NCI-H69 (cell line): Measurements from ENCODE around the gene SLC7A6OS.

Source experiments
- DNase-seq: peaks from one replicate; lab custom pipeline; 2025; lab: John Stamatoyannopoulos, UW

Gene SLC7A6OS

DNA sequence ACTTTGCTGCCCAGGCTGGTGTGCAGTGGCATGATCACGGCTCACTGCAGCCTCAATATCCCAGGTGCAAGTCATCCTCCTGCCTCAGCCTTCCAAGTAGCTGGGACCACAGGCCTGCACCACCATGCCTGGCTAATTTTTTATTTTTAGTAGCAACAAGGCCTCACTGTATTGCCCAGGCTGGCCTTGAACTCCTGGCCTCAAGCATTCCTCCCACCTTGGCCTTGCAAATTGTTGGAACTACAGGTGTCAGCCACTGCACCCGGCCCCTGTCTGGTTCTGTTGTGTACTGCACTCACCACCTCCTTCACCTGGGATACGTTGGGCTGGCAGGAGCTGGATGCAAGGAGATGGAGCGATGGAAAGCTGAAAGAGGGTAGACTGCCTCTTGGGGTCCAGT is 57.0 kb downstream of the SLC7A6OS start:
- no peak for DNase-seq

DNA sequence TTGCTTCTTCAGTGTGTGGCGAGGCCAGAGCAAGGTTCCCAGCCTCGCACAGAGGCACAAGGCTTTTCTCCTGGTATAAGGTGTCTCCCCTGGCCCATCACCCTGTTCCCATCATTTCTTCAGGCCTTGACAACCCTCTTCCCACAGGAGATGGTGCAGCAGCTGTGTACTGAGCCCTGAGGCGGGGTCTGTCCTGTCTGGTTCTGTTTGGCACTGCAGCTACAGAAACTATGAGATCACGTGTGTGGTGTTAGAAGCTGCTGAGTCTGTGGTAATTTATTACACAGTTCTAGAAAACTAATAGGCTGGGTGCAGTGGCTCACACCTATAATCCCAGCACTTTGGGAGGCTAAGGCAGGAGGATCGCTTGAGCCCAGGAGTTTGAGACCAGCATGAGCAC is 58.4 kb downstream of the SLC7A6OS start:
- DNase-seq = no peak

DNA sequence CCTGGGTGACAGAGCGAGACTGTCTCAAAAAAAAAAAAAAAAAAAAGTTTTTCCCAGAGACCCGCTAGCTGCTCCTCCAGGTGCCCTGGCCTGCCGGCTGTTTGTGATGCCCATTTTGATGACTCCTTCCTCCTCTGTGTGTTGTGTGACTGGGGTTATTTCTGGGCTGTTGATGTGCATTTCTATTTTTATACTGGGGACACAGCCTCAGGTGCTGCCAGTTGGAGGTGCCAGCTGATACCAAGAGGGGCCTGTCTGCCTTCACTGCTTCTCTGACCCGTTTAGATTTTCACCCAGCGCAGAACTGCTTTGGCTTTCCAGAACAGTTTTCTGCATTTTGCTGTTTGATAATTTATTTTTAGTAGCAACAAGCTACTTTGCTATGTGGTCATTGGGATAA is 58.9 kb downstream of the SLC7A6OS start:
- no peak for DNase-seq

DNA sequence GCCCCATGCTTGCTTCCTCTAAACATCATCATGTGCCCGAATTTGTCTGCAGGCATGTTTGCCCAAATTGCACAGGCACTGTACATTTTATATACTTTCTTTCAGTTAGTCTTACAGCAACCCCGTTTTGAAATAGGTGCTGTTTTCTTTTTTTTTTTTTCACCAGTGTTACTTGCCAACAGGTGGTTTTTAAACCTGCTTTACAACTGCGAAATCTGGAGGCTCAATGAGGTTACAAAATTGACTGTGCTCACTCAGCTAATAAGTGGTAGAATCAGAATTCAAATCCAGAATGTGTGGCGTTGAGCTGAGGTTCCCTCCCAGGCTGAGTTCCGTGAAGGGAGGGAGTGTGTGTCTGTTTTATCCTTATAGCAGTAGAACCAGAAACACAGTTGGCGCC is 59.8 kb downstream of the SLC7A6OS start:
- DNase-seq = no peak

DNA sequence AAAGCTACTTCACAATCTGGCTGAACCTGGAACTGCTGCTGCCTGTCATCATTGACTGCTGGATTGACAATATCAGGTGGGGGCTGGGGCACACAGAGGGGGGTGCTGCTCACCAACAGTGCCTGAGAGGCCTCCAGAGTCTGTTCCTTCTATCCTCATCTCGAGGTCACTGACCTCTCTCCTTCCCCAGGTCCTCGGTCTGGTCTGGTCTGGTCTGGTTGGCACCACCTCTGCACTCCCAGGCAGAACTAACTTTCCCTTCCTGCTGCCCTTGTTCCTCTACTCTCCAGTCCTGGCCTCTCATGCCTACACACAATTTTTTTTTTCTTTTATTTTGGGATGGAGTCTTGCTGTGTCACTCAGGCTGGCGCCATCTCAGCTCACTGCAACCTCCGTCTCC is 61.4 kb downstream of the SLC7A6OS start:
- DNase-seq = no peak
